Neural progenitor cell (in vitro differentiated cells): Measurements from ENCODE around the gene CYB5D1. TPM values are rescaled to one million over a fixed set of nuclear protein-coding genes. Genes with fewer than 3 reads are reported as not detected.

Source experiments
- DNase-seq: peaks from one replicate; pipeline ENCODE4 v3.0.0-alpha.2; 2016; ENCODE audit warnings: low spot score
- H2AFZ ChIP-seq: fragments of 200-600 bp; sonication (generic); replicated peaks from 2 replicates; pipeline ENCODE4 v1.6.1; 2016; ENCODE audit warnings: antibody characterized with exemption
- H3F3A ChIP-seq: fragments of 200-600 bp; sonication (generic); 2 replicates; pipeline ENCODE4 v1.6.1; 2016; ENCODE audit warnings: antibody characterized with exemption, low read depth
- H3K27ac ChIP-seq: fragments of 200-600 bp; sonication (generic); 2 replicates; pipeline ENCODE4 v1.5.1; 2016; ENCODE audit warnings: mild to moderate bottlenecking
- H3K27me3 ChIP-seq: fragments of 200-600 bp; sonication (generic); 2 replicates; pipeline ENCODE4 v1.6.1; 2016; ENCODE audit warnings: mild to moderate bottlenecking, moderate library complexity
- H3K36me3 ChIP-seq: fragments of 200-600 bp; sonication (generic); 2 replicates; pipeline ENCODE4 v1.5.1; 2016
- H3K4me1 ChIP-seq: fragments of 200-600 bp; sonication (generic); 2 replicates; pipeline ENCODE4 v1.6.1; 2016; ENCODE audit warnings: mixed run types
- H3K4me2 ChIP-seq: fragments of 200-600 bp; sonication (generic); 2 replicates; pipeline ENCODE4 v1.6.1; 2016
- H3K4me3 ChIP-seq: fragments of 200-600 bp; sonication (generic); 2 replicates; pipeline ENCODE4 v1.5.1; 2016
- H3K79me2 ChIP-seq: fragments of 200-600 bp; sonication (generic); 2 replicates; pipeline ENCODE4 v1.6.1; 2016; ENCODE audit warnings: low read depth
- H3K9ac ChIP-seq: fragments of 200-600 bp; sonication (generic); 2 replicates; pipeline ENCODE4 v1.6.1; 2016
- H3K9me3 ChIP-seq: fragments of 200-600 bp; sonication (generic); 2 replicates; pipeline ENCODE4 v1.5.1; 2016; ENCODE audit warnings: low read depth
- H4K20me1 ChIP-seq: fragments of 200-600 bp; sonication (generic); 2 replicates; pipeline ENCODE4 v1.6.1; 2016; ENCODE audit warnings: low read depth
- H3K27ac Mint-ChIP-seq: 3 replicates; pipeline ENCODE4 v1.8.0; 2021; ENCODE audit warnings: mixed read lengths
- H3K27me3 Mint-ChIP-seq: 2 replicates; pipeline ENCODE4 v1.8.0; 2022; ENCODE audit warnings: low read depth, mild to moderate bottlenecking, inconsistent platforms, moderate library complexity, mixed read lengths; ENCODE audit not compliant: insufficient read depth
- H3K36me3 Mint-ChIP-seq: 3 replicates; pipeline ENCODE4 v1.8.0; 2021; ENCODE audit warnings: mixed read lengths
- H3K4me1 Mint-ChIP-seq: 3 replicates; pipeline ENCODE4 v1.8.0; 2021; ENCODE audit warnings: mixed read lengths
- H3K4me3 Mint-ChIP-seq: 3 replicates; pipeline ENCODE4 v1.8.0; 2021; ENCODE audit warnings: mild to moderate bottlenecking, moderate library complexity, mixed read lengths
- H3K9me3 Mint-ChIP-seq: 3 replicates; pipeline ENCODE4 v1.8.0; 2020; ENCODE audit warnings: mixed read lengths
- EZH2 ChIP-seq: fragments of 200-600 bp; sonication (generic); IDR thresholded peaks from 2 replicates; pipeline ENCODE4 v1.6.1; 2017; ENCODE audit warnings: antibody characterized with exemption, mild to moderate bottlenecking, moderate library complexity
- EZH2phosphoT487 ChIP-seq: fragments of 200-600 bp; sonication (generic); IDR thresholded peaks from 2 replicates; pipeline ENCODE4 v1.6.1; 2017; ENCODE audit warnings: antibody characterized with exemption
- total RNA-seq: library from RNA; depleted of rRNA; stranded (reverse); fragments of >200 nt; gene quantifications from 2 replicates; pipeline ENCODE4 v1.2.3, GENCODE V29; 2015; ENCODE audit warnings: low replicate concordance
- TF ChIP-seq, protein P1 (sequence below): fragments of 200-600 bp; sonication (generic); IDR thresholded peaks from 2 replicates; pipeline ENCODE4 v1.5.1; 2017; ENCODE audit warnings: antibody characterized with exemption, mild to moderate bottlenecking

The CYB5D1 gene
- total RNA-seq, 1 donor from 2014 or later, result 12.9 TPM

GRCh38 chr17:7873051-7873450 is 15.2 kb downstream of the CYB5D1 start:
- Histone ChIP-seq H3F3A (no peaks in the 10 kb centered on the region), H4K20me1 (no peaks in the 10 kb centered on the region), H3K9me3 (no peaks in the 10 kb centered on the region), H3K27ac (no peak overlapping the region), H3K4me2 (no peak overlapping the region), H3K36me3 (no peaks in the 10 kb centered on the region), H3K79me2 (no peaks in the 10 kb centered on the region), H3K9ac (no peak overlapping the region), H2AFZ (no peak overlapping the region), H3K4me3 (no peak overlapping the region), H3K4me1 (no peaks in the 10 kb centered on the region), H3K27me3 (no peaks in the 10 kb centered on the region)
- peak; percentile 33 for DNase-seq
- H3K27me3 Mint-ChIP-seq, result no peaks in the 10 kb centered on the region
- no peaks in the 10 kb centered on the region for H3K9me3 Mint-ChIP-seq
- H3K4me3 Mint-ChIP-seq, result no peak overlapping the region
- TF ChIP-seq EZH2 (no peak), EZH2phosphoT487 (no peak)
- TF ChIP-seq, protein P1, sequence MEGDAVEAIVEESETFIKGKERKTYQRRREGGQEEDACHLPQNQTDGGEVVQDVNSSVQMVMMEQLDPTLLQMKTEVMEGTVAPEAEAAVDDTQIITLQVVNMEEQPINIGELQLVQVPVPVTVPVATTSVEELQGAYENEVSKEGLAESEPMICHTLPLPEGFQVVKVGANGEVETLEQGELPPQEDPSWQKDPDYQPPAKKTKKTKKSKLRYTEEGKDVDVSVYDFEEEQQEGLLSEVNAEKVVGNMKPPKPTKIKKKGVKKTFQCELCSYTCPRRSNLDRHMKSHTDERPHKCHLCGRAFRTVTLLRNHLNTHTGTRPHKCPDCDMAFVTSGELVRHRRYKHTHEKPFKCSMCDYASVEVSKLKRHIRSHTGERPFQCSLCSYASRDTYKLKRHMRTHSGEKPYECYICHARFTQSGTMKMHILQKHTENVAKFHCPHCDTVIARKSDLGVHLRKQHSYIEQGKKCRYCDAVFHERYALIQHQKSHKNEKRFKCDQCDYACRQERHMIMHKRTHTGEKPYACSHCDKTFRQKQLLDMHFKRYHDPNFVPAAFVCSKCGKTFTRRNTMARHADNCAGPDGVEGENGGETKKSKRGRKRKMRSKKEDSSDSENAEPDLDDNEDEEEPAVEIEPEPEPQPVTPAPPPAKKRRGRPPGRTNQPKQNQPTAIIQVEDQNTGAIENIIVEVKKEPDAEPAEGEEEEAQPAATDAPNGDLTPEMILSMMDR, result no peak
- H3K4me1 Mint-ChIP-seq, result no peaks in the 10 kb centered on the region
- no peak overlapping the region for H3K27ac Mint-ChIP-seq
- peaks cover 18% of the 10 kb centered on the region for H3K36me3 Mint-ChIP-seq

DNA sequence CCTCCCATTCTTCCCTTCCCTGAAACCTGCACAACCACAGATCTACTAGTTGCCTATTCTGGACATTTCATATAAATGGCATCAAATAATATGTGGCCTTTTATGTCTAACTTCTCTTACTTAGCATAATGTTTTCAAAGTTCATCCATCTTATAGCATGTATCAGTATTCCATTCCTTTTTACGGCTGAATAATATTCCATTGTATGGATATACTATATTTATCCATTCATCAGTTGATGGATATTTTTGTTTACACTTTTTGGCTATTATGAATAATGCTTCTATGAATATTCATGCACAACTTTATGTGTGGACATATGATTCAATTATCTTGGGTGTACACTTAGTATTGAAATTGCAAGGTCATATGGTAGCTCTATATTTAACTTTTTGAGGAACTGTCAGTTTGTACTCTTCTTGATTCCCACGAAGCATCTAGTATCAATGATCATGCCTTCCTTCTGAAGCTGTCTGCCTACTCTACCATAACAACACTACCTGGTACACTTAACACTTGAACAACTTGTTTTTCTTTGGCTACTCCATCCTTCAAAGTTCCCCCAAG is 18.1 kb downstream of the CYB5D1 start:
- Histone ChIP-seq H3K9ac (no peak overlapping the region), H3K9me3 (no peaks in the 10 kb centered on the region), H3K36me3 (no peaks in the 10 kb centered on the region), H3K4me3 (no peak overlapping the region), H4K20me1 (no peaks in the 10 kb centered on the region), H3K79me2 (no peaks in the 10 kb centered on the region), H2AFZ (no peak overlapping the region), H3K4me2 (no peak overlapping the region), H3K27me3 (no peaks in the 10 kb centered on the region), H3K27ac (no peak overlapping the region), H3K4me1 (no peaks in the 10 kb centered on the region), H3F3A (no peaks in the 10 kb centered on the region)
- TF ChIP-seq EZH2phosphoT487 (no peak), EZH2 (no peak)
- TF ChIP-seq, protein P1, result no peak
- Mint-ChIP-seq H3K27ac (no peak overlapping the region), H3K36me3 (peaks cover 18% of the 10 kb centered on the region), H3K9me3 (no peaks in the 10 kb centered on the region), H3K4me3 (no peak overlapping the region), H3K4me1 (no peaks in the 10 kb centered on the region), H3K27me3 (no peaks in the 10 kb centered on the region)
- no peak for DNase-seq

DNA sequence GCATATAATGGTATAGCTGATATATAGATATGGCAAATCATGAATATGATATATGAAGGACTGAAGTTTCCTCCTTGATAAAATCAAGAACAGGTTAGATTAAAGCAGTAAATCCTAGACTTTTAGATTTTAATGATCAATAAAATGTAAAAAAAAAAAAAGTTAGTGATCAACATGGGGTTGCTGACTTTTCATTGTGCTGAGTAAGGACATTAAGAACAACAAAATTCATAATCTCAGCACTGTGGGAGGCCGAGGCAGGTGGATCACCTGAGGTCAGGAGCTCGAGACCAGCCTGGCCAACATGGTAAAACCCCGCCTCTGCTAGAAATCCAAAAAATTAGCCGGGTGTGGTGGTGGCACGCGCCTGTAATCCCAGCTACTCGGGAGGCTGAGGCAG is 20.4 kb downstream of the CYB5D1 start:
- Histone ChIP-seq H3K27ac (no peak overlapping the region), H2AFZ (no peak overlapping the region), H3F3A (peaks cover 8% of the 10 kb centered on the region), H3K9ac (no peak overlapping the region), H3K4me1 (peaks cover 1% of the 10 kb centered on the region), H3K79me2 (no peaks in the 10 kb centered on the region), H3K4me2 (no peak overlapping the region), H3K36me3 (no peaks in the 10 kb centered on the region), H3K9me3 (no peaks in the 10 kb centered on the region), H3K4me3 (no peak overlapping the region), H4K20me1 (no peaks in the 10 kb centered on the region), H3K27me3 (no peaks in the 10 kb centered on the region)
- Mint-ChIP-seq H3K27ac (no peak overlapping the region), H3K36me3 (peaks cover 13% of the 10 kb centered on the region), H3K4me1 (no peaks in the 10 kb centered on the region), H3K9me3 (no peaks in the 10 kb centered on the region), H3K27me3 (no peaks in the 10 kb centered on the region), H3K4me3 (no peak overlapping the region)
- no peak for DNase-seq
- no peak for TF ChIP-seq EZH2phosphoT487
- TF ChIP-seq EZH2, result no peak
- TF ChIP-seq, protein P1, result no peak
